ENCODE data around the gene AAR2. TPM values are rescaled to one million over a fixed set of nuclear protein-coding genes. Genes with fewer than 3 reads are reported as not detected.

The AAR2 gene
- total and polyA plus RNA-seq, 2 donors: 18.2 to 46.2 TPM

DNA sequence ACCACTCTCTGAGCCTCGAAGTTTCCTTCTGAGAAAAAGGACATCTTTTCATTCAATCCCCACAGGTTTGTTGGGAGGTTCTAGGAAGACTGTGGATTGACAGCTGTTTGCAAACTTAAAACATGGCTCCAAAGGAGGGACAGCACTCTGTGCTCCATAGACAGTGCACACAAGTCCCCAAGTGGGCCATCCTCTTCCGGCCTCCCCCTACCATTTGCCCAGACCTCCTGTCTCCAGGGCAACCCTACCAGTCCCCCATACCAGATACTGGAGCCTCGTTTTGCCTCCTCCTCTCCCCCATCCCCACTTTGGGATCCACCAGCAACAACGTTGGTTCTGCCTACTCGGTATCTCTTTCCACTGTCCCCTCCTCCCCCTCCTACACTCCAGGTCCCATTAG is 61.4 kb downstream of the AAR2 start:
- no peaks in the 10 kb centered on the region for H3K4me1 ChIP-seq (ENCODE audit: insufficient read depth)
- DNase-seq (ENCODE audit: extremely low spot score): no peak
- H3K27ac ChIP-seq (ENCODE audit: low read depth): no peak overlapping the region
- H3K4me3 ChIP-seq (ENCODE audit: low read depth, low read length): no peak overlapping the region
- WGBS: 52% methylated on average over 5 of the region's 5 CpGs
- no peaks in the 10 kb centered on the region for H3K36me3 ChIP-seq (ENCODE audit: insufficient read depth)

DNA sequence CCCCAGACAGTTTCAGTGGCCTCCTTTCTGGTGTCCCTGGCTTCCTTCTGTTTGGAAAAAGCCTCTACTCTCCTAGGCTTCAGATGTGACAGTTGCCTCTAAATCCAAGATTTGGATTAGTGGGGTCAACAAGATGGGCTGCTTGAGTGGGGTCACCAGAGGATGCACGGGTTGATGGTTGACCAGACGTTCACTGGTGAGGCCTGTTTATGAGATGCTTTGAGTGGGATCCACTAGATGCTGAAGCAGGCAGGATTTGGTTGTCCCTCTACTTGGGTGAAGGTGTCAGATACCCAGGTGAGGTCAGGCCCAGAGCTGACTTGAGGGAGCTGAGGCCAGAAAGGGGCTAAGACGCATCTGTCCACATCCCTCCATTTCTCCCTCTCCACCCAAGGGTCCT is 61.8 kb downstream of the AAR2 start:
- H3K4me3 ChIP-seq (ENCODE audit: low read depth, low read length): no peak overlapping the region
- H3K27ac ChIP-seq (ENCODE audit: low read depth): no peak overlapping the region
- no peaks in the 10 kb centered on the region for H3K36me3 ChIP-seq (ENCODE audit: insufficient read depth)
- 71% methylated on average over 3 of the region's 3 CpGs for WGBS
- no peaks in the 10 kb centered on the region for H3K4me1 ChIP-seq (ENCODE audit: insufficient read depth)
- no peak for DNase-seq (ENCODE audit: extremely low spot score)

DNA sequence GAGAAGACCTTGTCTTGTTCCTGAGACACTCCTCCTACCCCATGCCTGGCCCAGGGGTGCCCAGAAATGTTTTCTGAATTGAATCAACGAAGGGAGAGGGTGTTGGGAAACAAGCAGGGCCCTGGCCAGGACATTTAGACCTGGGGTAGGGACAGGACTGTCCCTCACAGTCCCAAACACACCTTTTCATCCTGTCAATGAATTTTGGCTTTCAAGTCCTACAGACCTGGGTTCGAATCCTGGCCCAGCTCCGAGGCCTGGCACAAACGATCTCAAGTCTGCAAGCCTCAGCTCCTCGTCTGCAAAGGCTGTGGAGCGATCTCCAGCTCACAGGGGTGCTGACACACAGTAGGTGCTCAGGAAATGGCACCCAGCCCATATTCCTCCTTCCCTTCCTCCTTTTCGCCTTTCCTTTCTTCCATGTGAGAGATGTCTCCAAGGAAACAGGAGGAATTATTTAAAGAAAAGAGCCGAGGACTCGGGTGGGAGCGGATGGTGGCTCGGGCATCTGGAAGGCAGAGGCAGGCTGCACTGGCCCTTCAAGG is 62.6 kb downstream of the AAR2 start:
- no peak for DNase-seq (ENCODE audit: extremely low spot score)
- Histone ChIP-seq H3K36me3 (ENCODE audit: insufficient read depth) (no peaks in the 10 kb centered on the region), H3K4me3 (ENCODE audit: low read depth, low read length) (no peak overlapping the region), H3K27ac (ENCODE audit: low read depth) (no peak overlapping the region), H3K4me1 (ENCODE audit: insufficient read depth) (no peaks in the 10 kb centered on the region)
- 79% methylated on average over 11 of the region's 11 CpGs for WGBS

DNA sequence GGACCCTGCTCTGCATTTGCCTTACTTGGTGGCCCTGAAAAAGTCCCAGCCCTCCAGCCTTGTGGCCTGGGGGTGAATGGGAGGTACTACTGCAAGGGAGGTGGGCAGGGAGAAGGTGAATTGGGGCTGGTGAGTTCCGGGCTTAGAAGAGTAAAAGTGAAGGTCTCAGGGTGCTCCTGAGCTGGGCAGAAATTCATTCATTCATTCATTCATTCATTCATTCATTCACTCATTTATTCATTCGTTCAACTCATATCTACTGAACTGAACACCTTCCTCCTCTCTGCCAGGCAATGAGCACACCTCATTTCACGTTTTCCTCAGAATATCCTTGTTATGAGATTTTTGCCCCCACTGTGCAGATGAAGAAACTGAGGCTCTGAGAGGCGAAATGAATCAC is 63.2 kb downstream of the AAR2 start:
- H3K4me1 ChIP-seq (ENCODE audit: insufficient read depth): no peaks in the 10 kb centered on the region
- H3K4me3 ChIP-seq (ENCODE audit: low read depth, low read length): no peak overlapping the region
- H3K36me3 ChIP-seq (ENCODE audit: insufficient read depth): no peaks in the 10 kb centered on the region
- 75% methylated on average over 4 of the region's 4 CpGs for WGBS
- no peak for DNase-seq (ENCODE audit: extremely low spot score)
- no peak overlapping the region for H3K27ac ChIP-seq (ENCODE audit: low read depth)

DNA sequence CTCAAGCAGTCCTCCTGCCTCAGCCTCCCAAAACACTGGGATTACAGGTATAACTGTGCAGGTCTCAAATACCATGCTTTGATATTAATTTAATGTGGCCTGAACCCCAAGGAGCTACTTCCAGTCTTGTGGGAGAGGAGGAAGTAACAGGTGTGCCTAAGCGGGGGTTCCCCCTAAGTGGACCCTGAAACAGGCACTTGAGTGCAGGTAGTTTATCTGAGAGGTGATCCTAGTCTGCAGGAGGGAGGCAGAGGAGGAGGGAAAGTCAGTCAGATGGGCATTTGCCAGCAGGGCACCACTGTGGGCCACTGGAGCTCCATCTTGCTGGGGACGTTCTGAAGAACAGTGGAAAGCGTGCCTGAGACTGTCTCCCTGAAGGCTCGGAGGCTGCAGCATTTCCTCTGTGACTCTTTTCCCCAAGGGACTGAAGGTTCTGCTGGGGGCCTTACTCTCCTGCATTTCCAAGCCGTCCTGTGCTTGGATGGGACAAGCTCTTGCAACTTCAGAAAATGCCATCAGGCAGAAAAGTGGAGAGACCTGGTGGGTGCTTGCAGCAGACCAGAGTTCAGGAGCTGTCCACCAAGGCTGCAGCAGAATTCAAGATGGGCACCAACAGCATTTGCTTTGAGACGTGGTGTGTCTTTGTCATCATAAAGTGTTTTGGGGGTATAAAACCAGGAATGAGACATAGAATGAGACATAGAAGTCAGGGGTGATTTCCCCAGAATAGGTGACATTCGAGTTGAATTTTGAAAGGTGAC is 65.3 kb downstream of the AAR2 start:
- H3K36me3 ChIP-seq (ENCODE audit: insufficient read depth): no peaks in the 10 kb centered on the region
- DNase-seq (ENCODE audit: extremely low spot score): no peak
- WGBS: 63% methylated on average over 7 of the region's 7 CpGs
- H3K4me1 ChIP-seq (ENCODE audit: insufficient read depth): peaks cover 3% of the 10 kb centered on the region
- no peak overlapping the region for H3K27ac ChIP-seq (ENCODE audit: low read depth)
- no peak overlapping the region for H3K4me3 ChIP-seq (ENCODE audit: low read depth, low read length)

DNA sequence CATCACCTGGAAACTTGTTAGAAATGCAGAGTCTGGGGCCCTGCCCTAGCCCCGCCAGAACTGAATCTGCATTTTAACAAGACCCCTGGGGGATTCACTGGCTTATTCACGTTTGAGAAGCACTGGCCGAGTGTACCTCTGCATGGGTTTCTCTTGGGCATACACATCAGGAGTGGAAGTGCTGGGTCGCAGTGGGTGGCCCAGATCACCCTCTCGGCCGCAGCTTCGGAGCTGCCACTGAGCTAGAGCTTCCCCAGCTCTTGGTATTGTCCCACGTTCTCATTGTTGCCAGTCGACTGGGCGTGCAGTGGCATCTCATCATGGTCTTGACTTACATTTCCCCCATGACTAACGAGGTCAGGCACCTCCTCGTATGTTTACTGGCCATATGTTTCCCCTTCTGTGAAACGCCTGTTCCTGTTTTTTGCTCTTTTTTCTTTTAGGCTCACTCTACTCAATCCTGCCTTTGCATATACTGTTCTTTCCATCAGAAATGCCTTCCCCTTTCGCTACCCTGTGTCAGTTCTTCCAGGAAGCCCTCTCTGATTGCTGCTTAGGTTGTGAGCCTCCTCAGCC is 66.8 kb downstream of the AAR2 start:
- Histone ChIP-seq H3K4me3 (ENCODE audit: low read depth, low read length) (no peak overlapping the region), H3K4me1 (ENCODE audit: insufficient read depth) (peaks cover 6% of the 10 kb centered on the region), H3K27ac (ENCODE audit: low read depth) (no peak overlapping the region), H3K36me3 (ENCODE audit: insufficient read depth) (no peaks in the 10 kb centered on the region)
- DNase-seq (ENCODE audit: extremely low spot score): no peak
- WGBS: 30% methylated on average over 14 of the region's 14 CpGs

DNA sequence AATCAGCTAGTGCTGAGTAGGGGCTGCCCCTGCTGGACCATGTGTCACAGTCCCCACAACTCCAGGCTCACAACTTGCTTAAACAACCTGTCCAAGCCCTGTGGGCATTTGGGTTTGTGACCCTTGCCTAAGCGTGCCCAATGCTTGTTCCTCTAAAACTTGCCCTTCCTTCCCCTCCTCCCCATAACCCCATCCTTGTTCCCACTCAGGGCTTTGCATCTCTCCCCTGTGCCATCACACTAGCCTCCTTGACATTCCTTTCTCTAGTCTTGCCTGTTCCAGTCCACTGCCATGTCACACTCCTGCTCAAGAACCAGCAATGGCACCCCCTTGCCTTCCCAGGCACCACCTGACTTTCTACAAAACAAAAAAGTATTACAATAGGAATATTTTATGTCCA is 67.6 kb downstream of the AAR2 start:
- no peaks in the 10 kb centered on the region for H3K36me3 ChIP-seq (ENCODE audit: insufficient read depth)
- H3K4me1 ChIP-seq (ENCODE audit: insufficient read depth): peaks cover 6% of the 10 kb centered on the region
- no peak overlapping the region for H3K4me3 ChIP-seq (ENCODE audit: low read depth, low read length)
- WGBS: 75% methylated on average over 1 of the region's 1 CpG
- DNase-seq (ENCODE audit: extremely low spot score): no peak
- H3K27ac ChIP-seq (ENCODE audit: low read depth): no peak overlapping the region

DNA sequence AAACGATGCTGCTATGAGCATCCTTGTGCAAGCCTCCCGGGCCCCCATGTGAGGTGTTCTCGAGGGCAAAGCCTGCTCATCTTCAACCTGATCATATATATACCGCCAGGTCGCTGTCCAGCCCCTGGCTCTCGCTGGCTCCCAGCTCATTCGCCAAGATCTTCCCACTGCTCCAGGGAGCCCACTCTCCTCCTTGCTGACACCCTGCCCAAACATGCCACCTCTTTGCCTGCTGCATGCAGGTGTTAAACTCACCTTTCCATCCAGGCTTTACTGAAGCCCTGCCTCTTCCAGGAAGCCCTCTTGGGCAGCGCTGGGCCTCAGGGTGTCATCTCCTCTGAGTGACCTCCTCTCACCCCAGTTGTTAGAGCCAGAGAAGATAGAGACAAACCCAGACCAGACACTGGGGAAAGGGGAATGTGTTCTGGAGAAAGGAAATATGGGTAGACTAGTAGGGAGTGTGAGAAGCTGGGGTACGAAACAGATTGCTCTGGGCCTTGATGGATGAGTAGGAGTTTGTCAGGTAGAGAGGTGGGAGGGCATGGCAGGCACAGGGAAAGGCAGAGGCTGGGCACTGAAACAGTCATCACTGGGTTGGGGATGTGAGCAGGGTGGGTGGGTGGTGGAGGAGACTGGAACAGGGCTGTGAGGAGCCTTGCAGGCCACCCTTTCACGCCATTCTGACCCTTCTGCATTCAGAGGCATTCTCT is 68.7 kb downstream of the AAR2 start:
- no peak for DNase-seq (ENCODE audit: extremely low spot score)
- H3K36me3 ChIP-seq (ENCODE audit: insufficient read depth): no peaks in the 10 kb centered on the region
- peaks cover 6% of the 10 kb centered on the region for H3K4me1 ChIP-seq (ENCODE audit: insufficient read depth)
- no peak overlapping the region for H3K4me3 ChIP-seq (ENCODE audit: low read depth, low read length)
- WGBS: 32% methylated on average over 10 of the region's 10 CpGs
- H3K27ac ChIP-seq (ENCODE audit: low read depth): no peak overlapping the region

DNA sequence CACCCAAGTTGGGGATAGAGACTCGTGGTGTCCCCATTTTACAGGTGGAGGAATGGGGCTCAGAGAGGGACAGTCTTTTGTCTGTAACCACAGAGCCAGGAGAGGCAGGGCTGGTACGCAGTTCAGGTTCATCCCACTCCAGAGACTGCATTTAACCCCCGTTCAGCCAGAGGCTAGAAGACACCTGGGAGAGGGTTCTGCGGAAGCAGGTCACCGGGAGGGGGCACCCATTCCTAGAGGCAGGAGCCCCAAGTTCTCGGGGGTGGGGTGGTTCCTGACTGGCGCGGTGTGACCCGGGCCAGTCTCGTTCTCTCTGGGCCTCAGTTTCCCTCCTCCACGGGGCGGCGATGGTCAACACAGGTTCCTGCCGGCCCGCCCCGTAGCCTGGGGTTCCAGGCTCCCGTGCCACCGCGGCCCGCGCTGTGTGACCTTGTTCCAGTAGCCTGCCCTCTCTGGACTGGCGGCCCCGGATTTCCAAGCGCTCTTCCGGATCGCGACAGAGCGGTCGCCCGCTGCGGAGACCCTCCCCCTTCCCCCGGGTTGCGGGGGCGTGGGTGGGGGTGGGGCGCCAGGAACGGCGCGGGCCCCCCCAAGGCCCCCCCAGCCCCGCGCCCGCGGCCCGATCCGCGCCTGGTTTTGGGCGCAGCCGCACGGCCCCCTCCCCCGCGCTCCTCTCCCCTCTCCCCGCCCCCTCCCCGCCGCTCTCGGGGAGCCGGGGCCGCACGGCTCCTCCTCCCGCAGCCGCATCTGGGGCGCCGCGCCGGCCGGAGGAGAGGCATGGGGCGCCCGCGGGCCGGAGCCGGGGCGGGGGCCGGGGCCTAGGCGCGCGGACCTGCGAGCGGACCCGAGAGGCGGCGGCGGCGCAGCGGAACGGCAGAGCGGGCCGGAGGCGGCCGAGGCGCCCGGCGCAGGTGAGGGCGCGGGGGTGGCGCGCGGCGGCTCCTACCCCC is 69.6 kb downstream of the AAR2 start, which contains the start of gene DLGAP4:
Gene DLGAP4 (plus strand): TSS at position 738 of the 950 bp plus-strand sequence. CDS start 125,379 bp downstream, outside the sequence.
- H3K4me3 ChIP-seq (ENCODE audit: low read depth, low read length): peak within 1 kb of the TSS; percentile 44
- no peaks in the 10 kb centered on the region for H3K36me3 ChIP-seq (ENCODE audit: insufficient read depth)
- peaks cover 6% of the 10 kb centered on the region for H3K4me1 ChIP-seq (ENCODE audit: insufficient read depth)
- H3K27ac ChIP-seq (ENCODE audit: low read depth): no peak within 1 kb of the TSS
- no peak for DNase-seq (ENCODE audit: extremely low spot score)
- 2% methylated on average over 74 of the region's 96 CpGs for WGBS

Other genes with a start within 250 kb of the AAR2 start
- gene EPB41L1, start 81.7 kb upstream of the AAR2 start, total RNA-seq: 37.0 TPM
- 32.1 TPM for gene EPB41L1, start 81.7 kb upstream of the AAR2 start, polyA plus RNA-seq
- 17.2 TPM for gene DLGAP4, start 69.9 kb downstream of the AAR2 start, total RNA-seq
- 61.3 TPM for gene DLGAP4, start 69.9 kb downstream of the AAR2 start, polyA plus RNA-seq